H9 (cell line): ENCODE data around the gene FYCO1. TPM values are rescaled to one million over a fixed set of nuclear protein-coding genes. Genes with fewer than 3 reads are reported as not detected.
A peak's percentile ranks its signal among the peaks of the same experiment; 100 is the strongest.

ENCODE experiments used
- DNase-seq: peaks from one replicate; pipeline ENCODE4 v3.0.0-alpha.2; 2017
- H2AFZ ChIP-seq: one replicate; pipeline ENCODE4 v1.6.1; 2013; ENCODE audit warnings: mild to moderate bottlenecking, low read length, control low read depth, moderate library complexity
- H2AK5ac ChIP-seq: 2 replicates; pipeline ENCODE4 v1.6.1; 2013; ENCODE audit warnings: low read length, control low read depth, mixed read lengths; ENCODE audit not compliant: insufficient read length
- H2BK120ac ChIP-seq: one replicate; pipeline ENCODE4 v1.6.1; 2013; ENCODE audit warnings: low read depth, mild to moderate bottlenecking, low read length, control low read depth, inconsistent platforms; ENCODE audit not compliant: poor library complexity, severe bottlenecking
- H2BK12ac ChIP-seq: 2 replicates; pipeline ENCODE4 v1.6.1; 2013; ENCODE audit warnings: low read length, control low read depth, mixed read lengths, low read depth; ENCODE audit not compliant: insufficient read length
- H2BK15ac ChIP-seq: 2 replicates; pipeline ENCODE4 v1.6.1; 2013; ENCODE audit warnings: low read depth, low read length, control low read depth
- H2BK20ac ChIP-seq: one replicate; pipeline ENCODE4 v1.6.1; 2013; ENCODE audit warnings: low read depth, mild to moderate bottlenecking, low read length, control low read depth, inconsistent platforms; ENCODE audit not compliant: poor library complexity, severe bottlenecking
- H2BK5ac ChIP-seq: 2 replicates; pipeline ENCODE4 v1.6.1; 2013; ENCODE audit warnings: low read length, control low read depth, mixed read lengths; ENCODE audit not compliant: insufficient read length
- H3K14ac ChIP-seq: 2 replicates; pipeline ENCODE4 v1.6.1; 2013; ENCODE audit warnings: low read length, control low read depth; ENCODE audit not compliant: insufficient read depth
- H3K18ac ChIP-seq: 2 replicates; pipeline ENCODE4 v1.6.1; 2013; ENCODE audit warnings: low read depth, mild to moderate bottlenecking, mixed read lengths, low read length, control low read depth; ENCODE audit not compliant: insufficient read length
- H3K23ac ChIP-seq: 2 replicates; pipeline ENCODE4 v1.6.1; 2013; ENCODE audit warnings: low read length, control low read depth, mixed read lengths, low read depth; ENCODE audit not compliant: insufficient read length
- H3K23me2 ChIP-seq: 2 replicates; pipeline ENCODE4 v1.6.1; 2013; ENCODE audit warnings: low read depth, mild to moderate bottlenecking, mixed read lengths, low read length, control low read depth; ENCODE audit not compliant: insufficient read length, poor library complexity, severe bottlenecking
- H3K27ac ChIP-seq: 2 replicates; pipeline ENCODE4 v1.5.1; 2013; ENCODE audit warnings: low read length, control low read depth, mixed read lengths, low read depth; ENCODE audit not compliant: insufficient read length
- H3K27me3 ChIP-seq: 2 replicates; pipeline ENCODE4 v1.6.1; 2013; ENCODE audit warnings: low read length, control low read depth, inconsistent platforms; ENCODE audit not compliant: insufficient read depth
- H3K4ac ChIP-seq: 2 replicates; pipeline ENCODE4 v1.6.1; 2013; ENCODE audit warnings: low read depth, mild to moderate bottlenecking, control low read depth, inconsistent platforms, low read length, moderate library complexity
- H3K4me1 ChIP-seq: 2 replicates; pipeline ENCODE4 v1.6.1; 2013; ENCODE audit warnings: low read length, control low read depth, inconsistent platforms; ENCODE audit not compliant: insufficient read depth
- H3K4me2 ChIP-seq: 2 replicates; pipeline ENCODE4 v1.6.1; 2013; ENCODE audit warnings: low read length, control low read depth, mixed read lengths; ENCODE audit not compliant: insufficient read length, insufficient read depth
- H3K56ac ChIP-seq: 2 replicates; pipeline ENCODE4 v1.6.1; 2013; ENCODE audit warnings: low read depth, mild to moderate bottlenecking, mixed read lengths, low read length, control low read depth; ENCODE audit not compliant: insufficient read length
- H3K79me1 ChIP-seq: 2 replicates; pipeline ENCODE4 v1.6.1; 2013; ENCODE audit warnings: low read depth, mild to moderate bottlenecking, moderate library complexity, low read length, control low read depth, inconsistent platforms; ENCODE audit not compliant: insufficient read depth, poor library complexity, severe bottlenecking
- H3K79me2 ChIP-seq: 2 replicates; pipeline ENCODE4 v1.6.1; 2013; ENCODE audit warnings: low read length, control low read depth, inconsistent platforms; ENCODE audit not compliant: insufficient read depth
- H3K9ac ChIP-seq: 2 replicates; pipeline ENCODE4 v1.6.1; 2013; ENCODE audit warnings: low read length, control low read depth, mixed read lengths; ENCODE audit not compliant: insufficient read length; ENCODE audit errors: extremely low read depth
- H3K9me3 ChIP-seq: one replicate; pipeline ENCODE4 v1.6.1; 2013; ENCODE audit warnings: low read depth, low read length, inconsistent platforms; ENCODE audit not compliant: control insufficient read depth
- H3T11ph ChIP-seq: one replicate; pipeline ENCODE4 v1.6.1; 2013; ENCODE audit warnings: mild to moderate bottlenecking, low read length, control low read depth, inconsistent platforms
- H4K20me1 ChIP-seq: one replicate; pipeline ENCODE4 v1.6.1; 2013; ENCODE audit not compliant: control insufficient read depth, insufficient read length, insufficient read depth
- H4K5ac ChIP-seq: 2 replicates; pipeline ENCODE4 v1.6.1; 2013; ENCODE audit warnings: low read depth, mild to moderate bottlenecking, mixed read lengths, low read length, control low read depth; ENCODE audit not compliant: insufficient read length
- H4K8ac ChIP-seq: replicated peaks from 2 replicates; pipeline ENCODE4 v1.6.1; 2013; ENCODE audit warnings: low read length, control low read depth, mixed read lengths, low read depth; ENCODE audit not compliant: insufficient read length
- H4K91ac ChIP-seq: 2 replicates; pipeline ENCODE4 v1.6.1; 2013; ENCODE audit warnings: low read depth, mild to moderate bottlenecking, moderate library complexity, mixed read lengths, low read length, control low read depth; ENCODE audit not compliant: insufficient read length
- H3K27ac Mint-ChIP-seq, 3 experiments: 2 replicates in 2 of 3; 3 replicates in 1 of 3; pipeline ENCODE4 v1.8.0; 2020 to 2021; ENCODE audit warnings: mixed read lengths in 3 of 3, mild to moderate bottlenecking in 1 of 3, moderate library complexity in 1 of 3
- H3K27me3 Mint-ChIP-seq: 2 replicates; pipeline ENCODE4 v1.8.0; 2021; ENCODE audit warnings: low read depth, mild to moderate bottlenecking, moderate library complexity, mixed read lengths
- H3K36me3 Mint-ChIP-seq, 3 experiments: 2 replicates in 2 of 3; 3 replicates in 1 of 3; pipeline ENCODE4 v1.8.0; 2020 to 2021; ENCODE audit warnings: low read depth in 3 of 3, mixed read lengths in 3 of 3; ENCODE audit not compliant: insufficient read depth in 1 of 3
- H3K4me1 Mint-ChIP-seq, 2 experiments: 2 replicates each; pipeline ENCODE4 v1.8.0; 2020; ENCODE audit warnings: mixed read lengths in 2 of 2
- H3K4me3 Mint-ChIP-seq, 2 experiments: 2 replicates in 1 of 2; 3 replicates in 1 of 2; pipeline ENCODE4 v1.8.0; 2020 to 2021; ENCODE audit warnings: mild to moderate bottlenecking in 2 of 2, mixed read lengths in 2 of 2, moderate library complexity in 1 of 2
- H3K9me3 Mint-ChIP-seq, 2 experiments: 2 replicates in 1 of 2; 3 replicates in 1 of 2; pipeline ENCODE4 v1.8.0; 2020; ENCODE audit warnings: mild to moderate bottlenecking in 2 of 2, mixed read lengths in 2 of 2, moderate library complexity in 1 of 2
- CTCF ChIP-seq: fragments of 200-600 bp; sonication (generic); conservative IDR thresholded peaks from 3 replicates; pipeline ENCODE4 v1.8.0; 2021; ENCODE audit warnings: antibody characterized with exemption, mild to moderate bottlenecking
- WGBS: extraction: QIAGEN DNeasy Blood & Tissue Kit; methylation state at CpG from one replicate; pipeline ENCODE4 v1.1.7; 2013; ENCODE audit warnings: missing lambda C conversion rate, low lambda C conversion rate, mixed read lengths; ENCODE audit not compliant: insufficient read length; ENCODE audit errors: extremely low coverage; 5-methylcytosine and 5-hydroxymethylcytosine counted together
- total RNA-seq: library from RNA; stranded (reverse); gene quantifications from 2 replicates; pipeline ENCODE4 v1.2.1, GENCODE V29; 2021

Gene FYCO1
- total RNA-seq, 1 experiment from 2014 or later: 10.4 TPM

- peaks cover 27 to 28% of the 10 kb centered on the region in 2 experiments for H3K4me1 Mint-ChIP-seq
- no peak overlapping the region for H3K4ac ChIP-seq
- H3K9me3 Mint-ChIP-seq: no peaks in the 10 kb centered on the region
- no peak for DNase-seq
- no peak overlapping the region for H3K4me3 Mint-ChIP-seq
- H4K91ac ChIP-seq: no peak overlapping the region
- H2BK5ac ChIP-seq: no peak overlapping the region
- no peaks in the 10 kb centered on the region for H3K27me3 Mint-ChIP-seq
- peaks cover 2% of the 10 kb centered on the region; the same call in 1 of the 2 replicates for H3K79me2 ChIP-seq
- no peak for TF ChIP-seq CTCF
- H3K36me3 Mint-ChIP-seq: peaks cover 6 to 20% (median 14%) of the 10 kb centered on the region in 3 experiments
- no peak overlapping the region for H3K4me2 ChIP-seq
- no peaks in the 10 kb centered on the region for H3K9me3 ChIP-seq
- no peak overlapping the region for H2BK15ac ChIP-seq
- no peak overlapping the region for H2AFZ ChIP-seq
- H3K56ac ChIP-seq: no peak overlapping the region
- H3K4me1 ChIP-seq: peaks cover 13% of the 10 kb centered on the region; the same call in 1 of the 2 replicates
- H3K14ac ChIP-seq: no peak overlapping the region
- H2BK20ac ChIP-seq: no peak overlapping the region
- no peak overlapping the region for H2BK12ac ChIP-seq
- H3T11ph ChIP-seq: no peak overlapping the region
- no peaks in the 10 kb centered on the region for H4K20me1 ChIP-seq
- H3K27me3 ChIP-seq: no peaks in the 10 kb centered on the region
- H3K23me2 ChIP-seq: no peaks in the 10 kb centered on the region
- H3K27ac ChIP-seq: no peak overlapping the region
- H2BK120ac ChIP-seq: no peak overlapping the region
- no peak overlapping the region for H3K18ac ChIP-seq
- no peak overlapping the region for H4K8ac ChIP-seq
- H3K79me1 ChIP-seq: peaks cover 6% of the 10 kb centered on the region
- WGBS: no CpG with 5 or more reads among the region's 4 CpGs
- H3K9ac ChIP-seq: no peak overlapping the region
- peak overlapping the region in 2 of 3 experiments; percentile 1 to 32; a peak in 4 of 7 replicates for H3K27ac Mint-ChIP-seq
- H2AK5ac ChIP-seq: no peak overlapping the region
- H4K5ac ChIP-seq: no peak overlapping the region
- no peak overlapping the region for H3K23ac ChIP-seq
Measured at GRCh38 chr3:45988362-45988761, 7.3 kb downstream of the FYCO1 start.
